Activated naive CD8-positive, alpha-beta T cell treated with anti-CD3 and anti-CD28 coated beads for 36 hours (primary cell): ENCODE measurements around the gene GLRA3. TPM values are rescaled to one million over a fixed set of nuclear protein-coding genes. Genes with fewer than 3 reads are reported as not detected.

ENCODE experiments used
- DNase-seq: peaks from one replicate; pipeline ENCODE4 v3.0.0; 2021
- H3K27ac Mint-ChIP-seq: one replicate; pipeline ENCODE4 v1.8.0; 2022; ENCODE audit warnings: mild to moderate bottlenecking, moderate library complexity, mixed read lengths
- H3K27me3 Mint-ChIP-seq: one replicate; pipeline ENCODE4 v1.8.0; 2022; ENCODE audit warnings: mild to moderate bottlenecking, mixed read lengths
- H3K36me3 Mint-ChIP-seq: one replicate; pipeline ENCODE4 v1.8.0; 2021; ENCODE audit warnings: mild to moderate bottlenecking, mixed read lengths
- H3K4me1 Mint-ChIP-seq: one replicate; pipeline ENCODE4 v1.8.0; 2021; ENCODE audit warnings: mixed read lengths
- H3K4me3 Mint-ChIP-seq: one replicate; pipeline ENCODE4 v1.8.0; 2022; ENCODE audit warnings: mild to moderate bottlenecking, moderate library complexity, mixed read lengths
- H3K9me3 Mint-ChIP-seq: one replicate; pipeline ENCODE4 v1.8.0; 2022; ENCODE audit warnings: mixed read lengths
- total RNA-seq, 2 experiments: library from RNA; stranded (reverse); gene quantifications; one replicate each; pipeline ENCODE4 v1.2.3, GENCODE V29; 2021

Gene GLRA3
- total RNA-seq, 2 experiments from 2014 or later = not detected

GRCh38 chr4:174628191-174628590, 200.9 kb downstream of the GLRA3 start:
- no peak overlapping the region for H3K4me3 Mint-ChIP-seq
- no peaks in the 10 kb centered on the region for H3K9me3 Mint-ChIP-seq
- H3K4me1 Mint-ChIP-seq = no peaks in the 10 kb centered on the region
- no peaks in the 10 kb centered on the region for H3K36me3 Mint-ChIP-seq
- no peaks in the 10 kb centered on the region for H3K27me3 Mint-ChIP-seq
- DNase-seq = no peak
- no peak overlapping the region for H3K27ac Mint-ChIP-seq

- no peaks in the 10 kb centered on the region for H3K9me3 Mint-ChIP-seq
- no peaks in the 10 kb centered on the region for H3K27me3 Mint-ChIP-seq
- H3K4me3 Mint-ChIP-seq = no peak overlapping the region
- no peaks in the 10 kb centered on the region for H3K36me3 Mint-ChIP-seq
- no peak for DNase-seq
- H3K27ac Mint-ChIP-seq = no peak overlapping the region
- H3K4me1 Mint-ChIP-seq = no peaks in the 10 kb centered on the region
Observed at GRCh38 chr4:174627473-174627872, 201.6 kb downstream of the GLRA3 start.

GRCh38 chr4:174626342-174627008, 202.6 kb downstream of the GLRA3 start:
- H3K36me3 Mint-ChIP-seq = no peaks in the 10 kb centered on the region
- H3K4me3 Mint-ChIP-seq = no peak overlapping the region
- no peak overlapping the region for H3K27ac Mint-ChIP-seq
- H3K4me1 Mint-ChIP-seq = no peaks in the 10 kb centered on the region
- no peaks in the 10 kb centered on the region for H3K27me3 Mint-ChIP-seq
- no peaks in the 10 kb centered on the region for H3K9me3 Mint-ChIP-seq
- no peak for DNase-seq

DNA sequence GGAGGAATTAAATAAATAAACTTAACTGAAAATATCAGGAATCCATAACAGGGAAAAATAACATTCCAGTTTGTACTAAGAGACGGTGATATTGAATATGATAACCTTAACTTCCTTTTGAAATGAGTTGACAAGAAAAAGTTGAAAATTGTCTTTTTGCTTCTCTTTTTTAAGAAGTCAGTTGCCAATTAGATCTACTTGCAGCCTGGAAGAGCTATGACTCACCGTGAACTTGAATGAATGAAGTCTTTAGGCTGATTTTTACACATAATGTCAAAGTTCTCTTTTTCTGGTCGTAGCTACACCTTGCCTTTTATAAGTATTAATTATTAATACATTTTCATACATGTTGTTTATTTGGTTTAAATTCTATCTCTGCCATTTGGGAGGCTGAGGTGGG, 212.4 kb downstream of the GLRA3 start:
- no peaks in the 10 kb centered on the region for H3K27me3 Mint-ChIP-seq
- H3K9me3 Mint-ChIP-seq = peaks cover 8% of the 10 kb centered on the region
- no peak for DNase-seq
- no peak overlapping the region for H3K27ac Mint-ChIP-seq
- no peaks in the 10 kb centered on the region for H3K4me1 Mint-ChIP-seq
- H3K4me3 Mint-ChIP-seq = no peak overlapping the region
- peaks cover 2% of the 10 kb centered on the region for H3K36me3 Mint-ChIP-seq

DNA sequence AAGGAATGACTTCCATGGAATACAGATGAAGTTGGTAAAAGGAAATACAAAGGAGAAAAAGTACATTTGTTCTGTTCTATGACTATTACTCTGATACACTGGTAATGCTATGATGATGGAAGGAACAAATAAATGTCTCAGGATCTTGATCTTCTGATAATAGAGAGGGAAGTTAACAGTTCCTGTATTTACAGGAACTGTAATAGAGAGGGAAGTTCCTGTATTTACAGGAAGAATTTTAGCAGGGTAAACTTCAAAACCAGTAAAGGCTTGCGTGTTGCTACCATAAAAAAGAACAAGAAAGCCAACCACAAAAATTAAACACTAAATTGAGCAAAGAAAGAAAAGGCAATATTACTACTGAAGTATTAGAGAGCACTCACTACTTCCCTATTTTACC, 215.1 kb downstream of the GLRA3 start:
- Mint-ChIP-seq H3K4me3 (no peak overlapping the region), H3K4me1 (no peaks in the 10 kb centered on the region), H3K27me3 (no peaks in the 10 kb centered on the region), H3K36me3 (peaks cover 2% of the 10 kb centered on the region), H3K9me3 (peaks cover 8% of the 10 kb centered on the region), H3K27ac (no peak overlapping the region)
- DNase-seq = no peak

DNA sequence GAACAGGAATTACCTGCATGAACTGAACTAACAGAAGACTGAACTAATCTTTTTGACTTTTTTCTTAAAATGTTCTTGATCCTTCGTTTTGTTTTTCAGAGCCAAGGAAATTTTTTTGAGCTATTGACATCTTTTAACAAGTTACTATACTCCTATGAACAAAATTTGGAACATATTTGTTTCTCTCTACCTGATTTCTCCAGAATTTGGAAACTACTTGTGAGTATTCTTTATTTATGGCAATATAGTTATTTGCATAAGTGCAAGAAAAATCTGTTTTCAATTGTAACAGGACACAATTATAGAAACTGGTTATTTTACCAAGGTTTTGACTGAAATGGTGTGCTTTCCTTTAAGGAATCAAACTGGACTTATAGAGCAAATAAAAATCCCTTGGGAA, 217.3 kb downstream of the GLRA3 start:
- peaks cover 2% of the 10 kb centered on the region for H3K36me3 Mint-ChIP-seq
- no peaks in the 10 kb centered on the region for H3K4me1 Mint-ChIP-seq
- H3K27me3 Mint-ChIP-seq = no peaks in the 10 kb centered on the region
- H3K9me3 Mint-ChIP-seq = peaks cover 8% of the 10 kb centered on the region
- no peak overlapping the region for H3K27ac Mint-ChIP-seq
- no peak overlapping the region for H3K4me3 Mint-ChIP-seq
- no peak for DNase-seq

DNA sequence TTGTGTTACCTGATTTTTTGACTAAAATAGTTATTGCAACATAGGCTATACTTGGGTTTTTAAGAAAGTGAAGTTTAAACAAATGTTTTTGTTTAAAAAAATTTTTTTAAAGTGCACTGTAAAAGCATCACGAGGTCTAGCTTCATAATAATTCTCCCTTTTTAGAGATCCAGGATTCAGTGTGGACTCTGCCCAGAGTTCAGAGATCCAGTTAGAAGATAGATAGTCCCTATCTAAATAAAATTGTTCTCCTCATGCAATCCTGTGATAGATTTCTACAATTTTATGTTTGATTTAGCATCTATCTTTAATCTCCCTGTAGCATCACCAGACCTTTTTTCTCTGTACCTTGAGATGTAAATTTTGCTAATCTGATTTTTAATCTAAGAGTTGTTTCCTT, 221.3 kb downstream of the GLRA3 start:
- H3K4me3 Mint-ChIP-seq = no peak overlapping the region
- H3K27me3 Mint-ChIP-seq = no peaks in the 10 kb centered on the region
- no peaks in the 10 kb centered on the region for H3K4me1 Mint-ChIP-seq
- H3K9me3 Mint-ChIP-seq = peaks cover 4% of the 10 kb centered on the region
- no peak for DNase-seq
- H3K36me3 Mint-ChIP-seq = peaks cover 2% of the 10 kb centered on the region
- H3K27ac Mint-ChIP-seq = no peak overlapping the region

DNA sequence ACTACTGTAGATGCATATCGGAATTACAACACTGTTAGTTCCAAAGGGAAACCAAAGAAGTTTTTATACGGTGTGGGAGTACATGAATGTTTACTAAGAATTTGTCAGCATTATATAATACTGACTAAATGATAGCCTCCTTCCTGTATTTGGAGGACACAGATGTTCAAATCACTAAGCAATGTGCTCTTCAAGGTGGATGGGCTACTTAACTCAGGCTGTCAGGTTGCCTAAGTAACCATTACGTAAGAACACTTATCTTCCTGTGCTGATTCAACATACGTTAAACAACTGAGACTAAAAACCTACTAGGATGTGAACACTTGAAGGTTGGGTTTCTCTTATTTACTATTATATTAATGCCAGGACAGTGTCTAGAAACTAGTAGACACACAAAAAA, 224.8 kb downstream of the GLRA3 start:
- H3K4me1 Mint-ChIP-seq = no peaks in the 10 kb centered on the region

DNA sequence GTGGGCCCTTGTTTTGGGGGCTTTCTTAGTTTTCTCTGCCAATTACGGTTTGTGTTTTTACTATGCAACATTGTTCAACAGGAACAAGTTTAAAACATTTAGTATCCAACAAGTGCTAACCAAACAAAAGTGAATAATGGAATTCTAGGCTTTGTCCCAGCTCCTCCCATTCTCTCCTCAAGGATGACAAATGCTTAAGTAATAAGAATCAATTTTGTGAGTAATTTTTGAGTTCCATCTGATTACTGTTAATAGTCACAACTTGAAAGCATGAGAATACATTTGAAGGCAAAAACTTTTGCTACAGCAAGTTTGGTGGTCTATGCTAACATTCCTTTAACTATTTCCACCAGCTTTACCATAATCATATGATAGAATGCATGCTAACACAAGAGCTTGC, 228.7 kb downstream of the GLRA3 start:
- no peak for DNase-seq
- Mint-ChIP-seq H3K4me3 (no peak overlapping the region), H3K36me3 (no peaks in the 10 kb centered on the region), H3K4me1 (no peaks in the 10 kb centered on the region), H3K27me3 (no peaks in the 10 kb centered on the region), H3K27ac (no peak overlapping the region), H3K9me3 (no peaks in the 10 kb centered on the region)

More for the DNA sequence above, 224.8 kb downstream of the GLRA3 start:
- Mint-ChIP-seq H3K9me3 (no peaks in the 10 kb centered on the region), H3K4me3 (no peak overlapping the region), H3K27me3 (no peaks in the 10 kb centered on the region), H3K27ac (no peak overlapping the region), H3K36me3 (no peaks in the 10 kb centered on the region)
- no peak for DNase-seq

- H3K4me3 Mint-ChIP-seq = no peak overlapping the region
- H3K9me3 Mint-ChIP-seq = no peaks in the 10 kb centered on the region
- no peaks in the 10 kb centered on the region for H3K36me3 Mint-ChIP-seq
- H3K27ac Mint-ChIP-seq = no peak overlapping the region
- DNase-seq = no peak
- no peaks in the 10 kb centered on the region for H3K27me3 Mint-ChIP-seq
- no peaks in the 10 kb centered on the region for H3K4me1 Mint-ChIP-seq
Observed at GRCh38 chr4:174598800-174599199, 230.2 kb downstream of the GLRA3 start.

DNA sequence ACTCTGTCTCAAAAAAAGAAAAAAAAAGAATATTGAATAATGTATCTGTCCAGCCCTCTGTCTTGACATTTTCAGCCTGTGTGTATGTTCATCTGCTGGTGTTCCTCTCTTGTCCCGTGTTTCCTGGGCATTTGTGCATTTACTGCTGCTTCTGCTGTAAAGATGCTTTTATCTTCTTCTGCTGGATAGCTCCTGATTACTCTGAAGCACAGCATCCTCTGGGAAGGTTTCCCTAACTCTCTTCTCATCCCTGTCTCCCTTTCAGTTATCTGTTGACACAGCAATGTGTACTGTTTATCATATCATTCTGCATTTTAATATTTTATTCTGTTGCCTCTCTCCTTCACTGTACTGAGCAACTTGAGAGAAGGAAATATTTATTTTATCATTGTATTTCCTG, 232.5 kb downstream of the GLRA3 start:
- H3K9me3 Mint-ChIP-seq = peaks cover 2% of the 10 kb centered on the region
- H3K36me3 Mint-ChIP-seq = no peaks in the 10 kb centered on the region
- H3K27me3 Mint-ChIP-seq = no peaks in the 10 kb centered on the region
- H3K4me1 Mint-ChIP-seq = peaks cover under 1% of the 10 kb centered on the region
- H3K4me3 Mint-ChIP-seq = no peak overlapping the region
- H3K27ac Mint-ChIP-seq = no peak overlapping the region
- DNase-seq = no peak

GRCh38 chr4:174595141-174595929, 233.7 kb downstream of the GLRA3 start:
- no peak for DNase-seq
- Mint-ChIP-seq H3K27me3 (no peaks in the 10 kb centered on the region), H3K4me3 (no peak overlapping the region), H3K27ac (no peak overlapping the region), H3K4me1 (peaks cover 7% of the 10 kb centered on the region), H3K36me3 (no peaks in the 10 kb centered on the region), H3K9me3 (peaks cover 2% of the 10 kb centered on the region)

DNA sequence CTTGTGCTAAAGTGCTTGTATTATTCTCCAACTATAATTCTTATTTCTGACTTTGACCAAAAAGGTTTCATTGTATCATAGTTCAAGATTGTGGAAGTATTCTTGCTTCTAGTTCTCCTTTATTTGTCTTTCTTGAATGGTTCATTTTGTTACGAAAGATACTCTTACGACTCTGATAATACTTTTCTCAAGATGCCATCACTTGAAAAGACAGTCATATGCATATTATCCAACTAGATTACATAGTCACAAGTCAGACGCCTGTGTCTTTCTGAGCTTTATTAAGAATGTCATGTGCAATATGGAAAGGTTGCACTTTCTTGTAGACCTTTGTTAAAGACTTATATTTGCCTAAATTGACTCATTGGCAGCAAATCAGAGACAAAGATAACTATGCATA, 235.3 kb downstream of the GLRA3 start:
- Mint-ChIP-seq H3K9me3 (peaks cover 2% of the 10 kb centered on the region), H3K27ac (no peak overlapping the region), H3K4me3 (no peak overlapping the region), H3K27me3 (no peaks in the 10 kb centered on the region), H3K36me3 (no peaks in the 10 kb centered on the region), H3K4me1 (peaks cover 7% of the 10 kb centered on the region)
- no peak for DNase-seq

DNA sequence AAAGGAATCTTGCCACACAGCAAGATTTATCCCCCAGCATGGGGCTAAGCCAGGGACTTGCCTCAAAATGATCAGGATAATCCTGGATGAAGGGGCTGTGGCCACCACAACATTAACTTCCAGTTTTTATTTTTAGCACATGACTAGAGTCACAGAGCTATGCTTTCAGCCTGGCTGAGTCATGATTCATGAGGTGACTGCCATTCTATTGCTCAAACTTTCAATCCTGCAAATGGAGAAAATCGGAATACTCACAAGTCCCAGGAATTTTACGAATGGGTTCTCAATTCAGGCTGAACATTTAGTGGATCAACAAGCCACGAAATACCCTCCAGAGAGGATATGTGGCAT, 236.1 kb downstream of the GLRA3 start:
- H3K4me1 Mint-ChIP-seq = peaks cover 7% of the 10 kb centered on the region

DNA sequence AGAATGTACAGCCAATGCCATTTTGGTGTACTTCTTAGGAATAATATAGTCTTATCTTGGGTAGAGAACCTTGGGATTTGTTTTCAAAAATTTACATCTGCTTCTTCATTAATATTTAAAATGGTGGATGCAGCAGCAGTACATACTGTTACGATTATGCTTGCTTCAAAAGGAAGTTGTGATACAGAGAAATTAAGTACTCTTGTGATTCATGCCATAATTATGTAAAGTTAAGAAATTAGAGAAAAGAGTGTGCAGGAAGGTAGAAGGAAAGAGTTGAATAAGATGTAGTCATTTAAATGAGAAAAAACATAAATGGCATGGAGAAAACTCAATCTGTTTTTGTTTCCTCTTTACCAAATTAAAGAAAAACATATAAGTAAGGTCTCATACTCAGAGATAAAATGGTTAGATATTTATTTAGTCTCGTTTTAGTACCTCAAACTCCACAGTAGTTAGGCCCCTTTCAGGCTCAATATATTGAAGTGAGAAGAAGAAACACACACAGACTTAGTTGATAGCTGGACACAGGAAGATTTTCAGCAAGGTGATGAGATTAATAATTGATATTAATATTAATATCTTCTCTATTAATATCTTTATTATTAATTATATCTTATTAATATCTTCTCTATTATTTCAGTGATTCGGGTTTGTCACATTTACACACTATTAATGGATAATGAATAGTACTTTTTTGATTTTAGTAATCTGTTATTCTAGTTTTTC, 236.6 kb downstream of the GLRA3 start:
- Mint-ChIP-seq H3K27ac (no peak overlapping the region), H3K36me3 (no peaks in the 10 kb centered on the region), H3K4me3 (no peak overlapping the region), H3K9me3 (peaks cover 2% of the 10 kb centered on the region), H3K4me1 (peaks cover 7% of the 10 kb centered on the region), H3K27me3 (no peaks in the 10 kb centered on the region)
- DNase-seq = no peak

More for the DNA sequence above, 236.1 kb downstream of the GLRA3 start:
- DNase-seq = no peak
- H3K36me3 Mint-ChIP-seq = no peaks in the 10 kb centered on the region
- H3K4me3 Mint-ChIP-seq = no peak overlapping the region
- H3K9me3 Mint-ChIP-seq = peaks cover 2% of the 10 kb centered on the region
- H3K27ac Mint-ChIP-seq = no peak overlapping the region
- no peaks in the 10 kb centered on the region for H3K27me3 Mint-ChIP-seq
